GM23338 (cell line): ENCODE measurements around the gene CPTP.

ENCODE experiments used
- CREB1 ChIP-seq: fragments of 250-450 bp; sonication (Bioruptor Pico); IDR thresholded peaks from 2 replicates; pipeline ENCODE4 v1.5.0; 2020; ENCODE audit warnings: low read depth, mild to moderate bottlenecking, moderate library complexity
- EZH2 ChIP-seq: fragments of 200-600 bp; sonication (generic); IDR thresholded peaks from one replicate; pipeline ENCODE4 v1.8.0; 2017; ENCODE audit warnings: antibody characterized with exemption, mild to moderate bottlenecking, low read depth; ENCODE audit not compliant: unreplicated experiment
- EZH2phosphoT487 ChIP-seq: fragments of 200-600 bp; sonication (generic); IDR thresholded peaks from one replicate; pipeline ENCODE4 v1.8.1; 2018; ENCODE audit warnings: antibody characterized with exemption; ENCODE audit not compliant: unreplicated experiment
- POLR2AphosphoS5 ChIP-seq: IDR thresholded peaks from 2 replicates; pipeline ENCODE4 v1.6.1; 2016; ENCODE audit warnings: antibody characterized with exemption, low read depth
- REST ChIP-seq: IDR thresholded peaks from one replicate; pipeline ENCODE4 v1.6.1; 2018; ENCODE audit warnings: antibody characterized with exemption; ENCODE audit not compliant: unreplicated experiment
- TF ChIP-seq, protein P1 (sequence below), 2 experiments: fragments of 200-600 bp in 1 of 2; sonication (generic) in 1 of 2; conservative IDR thresholded peaks; 2 replicates each; pipeline versions ENCODE4 v1.5.1 to v1.6.1; 2016 to 2017; ENCODE audit warnings: antibody characterized with exemption in 2 of 2, low read depth in 2 of 2, mild to moderate bottlenecking in 2 of 2, moderate library complexity in 1 of 2

GRCh38 chr1:1295154-1295923 is 29.3 kb upstream of the CPTP start:
- TF ChIP-seq POLR2AphosphoS5 (no peak), EZH2 (no peak), EZH2phosphoT487 (no peak), REST (no peak), CREB1 (CRISPR knock-in tag) (no peak)
- TF ChIP-seq, protein P1, sequence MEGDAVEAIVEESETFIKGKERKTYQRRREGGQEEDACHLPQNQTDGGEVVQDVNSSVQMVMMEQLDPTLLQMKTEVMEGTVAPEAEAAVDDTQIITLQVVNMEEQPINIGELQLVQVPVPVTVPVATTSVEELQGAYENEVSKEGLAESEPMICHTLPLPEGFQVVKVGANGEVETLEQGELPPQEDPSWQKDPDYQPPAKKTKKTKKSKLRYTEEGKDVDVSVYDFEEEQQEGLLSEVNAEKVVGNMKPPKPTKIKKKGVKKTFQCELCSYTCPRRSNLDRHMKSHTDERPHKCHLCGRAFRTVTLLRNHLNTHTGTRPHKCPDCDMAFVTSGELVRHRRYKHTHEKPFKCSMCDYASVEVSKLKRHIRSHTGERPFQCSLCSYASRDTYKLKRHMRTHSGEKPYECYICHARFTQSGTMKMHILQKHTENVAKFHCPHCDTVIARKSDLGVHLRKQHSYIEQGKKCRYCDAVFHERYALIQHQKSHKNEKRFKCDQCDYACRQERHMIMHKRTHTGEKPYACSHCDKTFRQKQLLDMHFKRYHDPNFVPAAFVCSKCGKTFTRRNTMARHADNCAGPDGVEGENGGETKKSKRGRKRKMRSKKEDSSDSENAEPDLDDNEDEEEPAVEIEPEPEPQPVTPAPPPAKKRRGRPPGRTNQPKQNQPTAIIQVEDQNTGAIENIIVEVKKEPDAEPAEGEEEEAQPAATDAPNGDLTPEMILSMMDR (conservative IDR thresholded peaks at IDR 0.05; ENCODE audit: low read depth in 2 of 2), result no peak
